GM19468 (cell line): Measurements from ENCODE around the gene CARD10.
"Not testable (repeated sequence)": the region's sequence is repeated elsewhere in the genome, so short reads cannot be mapped to it uniquely, and the experiment has no call there.

Experiments
- ATAC-seq: cut with Tn5 transposase; IDR thresholded peaks from one replicate; pipeline ENCODE4 v1.9.1; 2021; ENCODE audit warnings: mild to moderate bottlenecking, moderate library complexity, moderate number of reproducible peaks; ENCODE audit not compliant: unreplicated experiment; ENCODE audit errors: extremely low read depth

The CARD10 gene

GRCh38 chr22:37555029-37555428 lies 35.8 kb upstream of the CARD10 start:
- no peak for ATAC-seq

DNA sequence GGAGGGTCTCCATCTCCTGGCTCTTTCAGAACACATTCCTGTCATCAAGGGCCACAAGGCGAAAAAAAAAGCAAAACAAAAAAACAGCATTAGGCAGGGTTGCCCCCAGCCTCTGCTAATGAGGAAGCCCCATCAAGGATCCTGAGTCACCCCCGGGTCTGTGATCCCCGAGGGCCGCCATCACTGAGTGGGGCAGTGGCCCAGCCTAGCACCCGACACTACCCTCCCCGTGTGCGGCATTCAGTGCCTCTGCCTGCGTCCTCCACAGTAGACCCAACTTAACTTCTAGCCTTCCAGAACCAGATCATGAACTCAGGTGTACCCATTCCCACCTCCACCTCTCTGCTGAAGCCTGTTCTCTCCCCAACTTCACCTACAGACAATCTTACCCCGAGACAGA lies 34.5 kb upstream of the CARD10 start:
- no peak for ATAC-seq

DNA sequence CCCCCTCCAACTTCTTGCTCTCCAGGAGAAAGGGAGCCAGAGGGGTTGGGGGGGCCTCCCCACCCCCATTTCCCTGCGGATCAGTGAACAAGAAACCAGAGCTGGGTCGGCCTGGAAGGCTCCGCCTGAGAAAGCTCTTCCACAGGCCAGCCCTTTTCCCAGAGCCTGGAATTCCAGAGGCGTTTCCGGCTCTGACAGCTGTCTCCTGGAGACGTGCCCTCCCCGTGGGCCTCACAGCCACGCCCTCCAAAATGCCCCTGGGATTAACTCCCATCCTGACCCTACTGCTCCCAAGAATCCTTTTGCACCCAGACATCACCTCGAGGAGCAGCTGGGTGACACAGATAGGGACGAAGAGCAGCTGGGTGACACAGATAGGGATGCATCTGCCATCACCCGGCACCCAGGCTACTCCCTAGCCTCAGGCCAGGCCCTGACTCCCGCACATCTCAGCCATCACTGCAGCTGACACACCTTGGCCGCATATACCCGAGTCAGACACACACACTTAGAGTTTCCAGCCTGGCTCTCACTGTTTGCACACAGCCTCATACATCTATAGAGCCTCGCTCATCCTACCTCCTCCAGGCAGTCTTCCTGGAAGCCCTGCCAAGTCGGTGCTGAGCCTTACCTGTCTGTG lies 33.4 kb upstream of the CARD10 start:
- no peak for ATAC-seq

DNA sequence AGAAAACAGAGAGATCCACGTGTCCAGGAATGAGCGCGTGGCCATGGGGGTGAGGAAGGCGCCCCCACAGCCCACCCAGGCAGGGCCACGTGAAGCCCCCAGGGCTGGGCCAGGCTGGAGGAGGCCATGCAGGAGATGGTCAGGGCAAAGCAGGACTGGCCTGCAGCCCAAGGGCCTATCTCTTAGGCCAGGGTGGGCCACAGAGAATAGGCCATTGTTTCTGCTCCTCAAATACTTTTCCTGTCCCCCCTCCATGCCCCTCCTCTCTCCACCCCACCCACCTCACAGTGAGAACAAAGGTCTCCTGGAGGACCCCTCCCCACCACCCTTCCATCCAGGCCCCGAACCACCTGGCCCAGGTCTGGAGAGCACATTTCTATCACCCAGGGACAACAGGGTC lies 32.8 kb upstream of the CARD10 start:
- no peak for ATAC-seq

DNA sequence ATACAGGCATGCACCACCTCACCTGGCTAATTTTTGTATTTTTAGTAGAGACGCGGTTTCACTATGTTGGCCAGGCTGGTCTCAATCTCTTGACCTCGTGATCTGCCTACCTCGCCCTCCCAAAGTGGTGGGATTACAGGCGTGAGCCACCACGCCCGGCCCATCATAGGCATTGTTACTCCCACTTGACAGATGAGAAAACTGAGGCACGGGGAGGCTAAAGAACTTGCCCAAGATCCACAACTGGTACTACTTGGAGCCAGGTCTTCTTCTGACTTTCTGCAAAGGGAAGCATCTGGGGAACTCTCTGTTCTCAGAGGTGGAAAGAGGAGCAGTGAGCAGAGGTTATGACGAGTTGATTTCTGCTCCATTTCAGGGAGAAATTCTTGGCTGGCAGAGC lies 31.7 kb upstream of the CARD10 start:
- not testable (repeated sequence) for ATAC-seq

DNA sequence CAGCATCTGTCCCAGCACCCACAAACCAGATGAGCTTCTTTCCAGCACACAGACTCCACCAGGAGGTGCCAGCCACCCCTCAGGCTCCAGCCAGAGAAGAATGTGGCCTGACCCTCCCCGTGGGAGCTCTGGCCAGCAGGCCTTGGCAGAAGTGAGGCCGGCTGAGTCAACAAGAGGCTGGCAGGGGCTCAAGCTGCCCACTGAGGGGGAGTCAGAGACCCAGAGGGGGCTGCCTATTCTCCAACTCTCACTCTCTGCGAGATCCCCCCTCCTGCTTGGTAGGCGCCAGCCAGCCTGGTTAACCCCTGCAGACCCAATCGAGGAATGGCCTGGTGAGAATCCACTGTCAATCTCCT lies 30.5 kb upstream of the CARD10 start:
- ATAC-seq: no peak

DNA sequence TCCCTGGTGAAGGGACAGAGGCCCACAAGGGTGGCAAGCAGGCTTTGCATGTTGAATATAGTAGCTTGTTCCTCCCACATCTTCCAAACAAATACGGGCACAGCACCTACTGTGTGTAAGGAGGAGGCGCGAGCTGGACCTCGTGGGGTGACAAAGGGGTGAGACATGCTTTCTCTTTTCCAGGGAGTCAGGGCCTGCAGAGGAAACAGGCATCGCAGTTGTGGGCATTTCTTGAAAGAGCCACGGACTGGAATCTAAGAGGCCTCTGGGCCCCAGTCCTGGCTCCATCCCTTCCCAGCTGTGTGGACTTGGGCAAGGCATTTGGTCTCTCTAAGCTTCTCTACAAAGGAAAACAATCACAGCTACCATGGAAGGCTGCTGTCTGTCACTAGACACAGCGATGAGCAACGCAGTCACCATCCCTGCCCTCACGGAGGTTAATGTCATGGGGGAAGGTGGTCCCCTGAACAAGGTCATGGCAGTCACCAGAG lies 28.1 kb upstream of the CARD10 start:
- ATAC-seq: no peak

GRCh38 chr22:37546437-37547250 lies 27.4 kb upstream of the CARD10 start:
- no peak for ATAC-seq

DNA sequence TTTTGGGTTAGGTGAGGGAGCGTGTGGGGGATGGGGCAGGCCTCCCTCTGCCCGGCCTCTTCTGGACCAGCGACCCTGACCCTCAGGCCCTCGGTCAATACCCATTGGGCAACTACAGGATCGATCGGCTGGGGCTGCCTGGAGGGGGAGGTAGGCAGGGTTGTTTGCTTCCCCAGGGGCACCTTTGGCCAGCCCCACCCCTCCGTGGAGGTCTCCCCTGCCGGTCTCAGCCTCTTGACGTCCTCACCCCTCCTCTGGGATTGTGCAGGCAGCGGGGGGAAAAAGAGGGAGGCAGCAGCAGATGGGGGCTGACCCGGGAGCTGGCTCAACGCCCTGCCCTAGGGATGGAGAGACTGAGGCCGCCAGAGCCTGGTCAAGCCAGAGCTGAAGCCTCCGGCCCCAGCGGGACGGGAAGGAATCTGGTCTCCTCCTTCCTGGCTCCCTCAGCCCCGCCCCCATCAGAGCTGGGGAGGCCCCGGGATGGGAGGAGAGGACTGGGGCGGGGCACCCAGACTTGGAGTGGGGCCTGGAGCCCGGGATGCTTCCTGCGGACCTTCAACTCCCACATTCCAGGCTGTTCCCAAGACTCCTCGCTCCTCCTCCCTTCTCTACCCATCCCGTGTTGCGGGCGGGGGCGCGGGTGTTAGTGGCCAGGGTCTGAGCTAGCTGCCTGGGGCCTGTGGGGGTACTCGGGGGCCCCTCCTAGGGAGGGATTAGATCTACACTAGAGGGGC lies 26.7 kb upstream of the CARD10 start:
- no peak for ATAC-seq

DNA sequence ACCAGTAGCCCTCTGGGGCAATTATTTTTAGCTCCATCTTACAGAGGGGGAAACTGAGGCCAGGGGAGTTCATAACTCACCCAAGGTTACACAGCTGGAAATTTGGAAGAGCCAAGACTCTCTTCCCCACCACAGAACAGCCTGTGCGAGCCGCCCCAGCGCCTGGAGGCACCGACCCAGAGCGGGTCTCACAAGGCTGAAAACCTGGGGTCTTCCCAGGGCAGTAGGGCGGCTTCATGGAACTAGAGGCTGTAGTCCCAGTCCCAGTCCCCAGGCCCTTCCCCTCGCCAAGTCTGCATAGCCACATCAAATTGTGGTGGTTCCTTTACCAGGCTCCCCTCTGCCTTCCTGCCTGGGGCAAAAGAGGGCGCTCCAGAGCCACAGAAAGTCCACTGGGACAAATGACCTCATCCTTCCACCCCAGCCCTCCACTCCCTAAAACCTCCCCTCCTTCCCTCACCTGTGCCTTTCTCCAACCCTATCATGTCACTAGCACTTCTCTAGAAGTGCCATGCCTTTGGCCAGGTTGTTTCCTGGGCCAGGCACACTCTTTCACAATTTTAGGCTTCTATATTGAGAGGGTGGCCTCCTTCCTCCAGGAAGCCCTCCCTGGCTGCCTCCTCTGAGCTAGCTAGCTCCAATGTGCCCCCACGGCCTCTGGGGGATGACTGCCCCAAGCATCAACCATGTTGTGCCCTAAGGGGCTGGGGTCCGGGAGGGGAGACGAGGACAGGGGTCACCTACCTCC lies 25.9 kb upstream of the CARD10 start:
- no peak for ATAC-seq

- no peak for ATAC-seq
Measured at GRCh38 chr22:37542959-37543358, 23.7 kb upstream of the CARD10 start.

- ATAC-seq: not testable (repeated sequence)
Measured at GRCh38 chr22:37542416-37542815, 23.2 kb upstream of the CARD10 start.

DNA sequence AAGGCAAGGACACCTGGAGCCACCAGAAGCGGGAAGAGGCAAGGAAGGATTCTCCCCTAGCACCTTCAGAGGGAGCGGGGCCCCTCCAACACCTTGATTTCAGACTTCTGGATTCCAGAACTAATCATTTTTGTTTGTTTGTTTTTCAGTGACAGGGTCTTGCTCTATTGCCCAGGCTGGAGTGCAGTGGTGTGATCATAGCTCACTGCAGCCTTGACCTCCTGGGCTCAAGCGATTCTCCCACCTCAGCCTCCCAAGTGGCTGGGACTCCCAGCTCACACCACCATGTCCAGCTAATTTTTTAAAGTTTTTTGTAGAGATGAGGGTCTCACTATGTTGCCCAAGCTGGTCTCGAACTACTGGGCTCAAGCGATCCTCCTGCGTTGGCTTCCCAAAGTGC lies 20.6 kb upstream of the CARD10 start:
- not testable (repeated sequence) for ATAC-seq

DNA sequence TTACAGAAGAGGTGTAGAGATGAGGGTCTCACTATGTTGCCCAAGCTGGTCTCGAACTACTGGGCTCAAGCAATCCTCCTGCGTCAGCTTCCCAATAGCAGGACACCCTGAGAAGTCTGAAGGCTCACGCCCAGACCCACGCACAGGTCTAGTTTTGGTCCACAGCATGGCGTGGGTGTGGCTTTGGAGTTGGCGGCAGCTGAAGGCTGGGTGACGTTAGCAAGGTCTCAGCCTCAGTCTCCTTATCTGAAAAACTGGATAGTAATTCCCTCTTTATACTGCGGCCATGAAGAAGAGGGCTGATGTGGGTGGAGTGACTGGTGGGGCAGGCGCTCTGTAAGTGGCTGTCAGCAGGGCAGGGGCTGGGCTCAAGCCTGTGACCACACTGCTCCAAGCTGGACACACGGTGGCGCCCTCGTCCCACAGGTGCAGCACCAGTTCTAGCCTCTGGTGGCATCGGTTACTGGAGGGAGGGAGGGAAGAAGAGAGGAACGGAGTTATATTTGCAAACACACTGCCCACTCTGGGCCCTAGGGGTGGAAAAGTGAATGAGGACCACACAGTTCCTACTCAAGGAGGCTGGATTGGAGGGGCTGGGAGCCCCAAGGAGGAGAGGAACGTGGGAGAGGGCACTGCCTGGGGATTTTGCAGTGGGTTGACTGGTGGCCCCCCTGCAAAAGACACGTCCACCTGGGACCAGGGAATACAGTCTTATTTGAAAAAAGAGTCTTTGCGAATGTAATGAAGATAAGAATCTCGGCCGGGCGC lies 19.6 kb upstream of the CARD10 start:
- ATAC-seq: peak; percentile 63

DNA sequence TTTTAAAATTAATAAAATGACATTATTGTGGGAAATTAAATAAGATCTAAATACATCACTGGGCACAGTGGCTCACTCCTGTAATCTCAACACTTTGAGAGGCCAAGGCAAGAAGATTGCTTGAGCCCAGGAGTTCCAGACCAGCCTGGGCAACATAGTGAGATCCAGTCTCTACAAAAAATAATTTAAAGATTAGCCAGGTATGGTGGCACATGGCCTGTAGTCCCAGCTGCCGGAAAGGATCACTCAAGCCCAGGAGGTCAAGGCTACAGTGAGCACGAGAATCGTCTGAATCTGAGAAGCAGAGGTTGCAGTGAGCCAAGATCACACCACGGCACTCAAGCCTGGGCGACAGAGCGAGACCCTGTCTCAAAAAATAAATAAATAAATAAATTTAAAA lies 15.9 kb upstream of the CARD10 start:
- no peak for ATAC-seq

DNA sequence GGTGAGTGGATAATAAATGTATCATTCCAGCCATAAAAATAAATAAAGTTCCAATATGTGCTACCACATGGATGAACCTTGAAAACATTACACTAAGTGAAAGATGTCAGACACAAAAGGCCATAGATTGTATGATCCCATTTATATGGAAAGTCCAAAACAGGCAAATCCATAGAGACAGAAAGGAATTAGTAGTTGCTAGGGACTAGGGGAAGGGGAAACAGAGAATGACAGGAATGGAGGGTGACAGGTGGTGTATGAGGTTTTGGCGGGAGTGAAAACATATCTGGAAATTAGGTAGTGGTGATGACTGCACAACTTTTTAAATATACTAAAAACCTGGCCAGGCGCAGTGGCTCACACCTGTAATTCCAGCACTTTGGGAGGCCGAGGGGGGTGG lies 15.2 kb upstream of the CARD10 start:
- ATAC-seq: no peak

GRCh38 chr22:37533995-37534394 lies 14.8 kb upstream of the CARD10 start:
- no peak for ATAC-seq

GRCh38 chr22:37529652-37530345 lies 10.6 kb upstream of the CARD10 start:
- ATAC-seq: no peak

- not testable (repeated sequence) for ATAC-seq
Measured at GRCh38 chr22:37527952-37528351, 8.7 kb upstream of the CARD10 start.
